Common myeloid progenitor, CD34-positive (primary cell): ENCODE results near the gene TRPM3.

Experiments used
- CTCF ChIA-PET: fragments of 350-600 bp; sonication (Branson Sonifier 250); formaldehyde crosslinking; loops from one replicate; lab custom pipeline; 2021; ENCODE audit warnings: antibody characterized with exemption; lab: Charles Lee
- POLR2A ChIA-PET: fragments of 350-600 bp; sonication (Branson Sonifier 250); formaldehyde crosslinking; loops from one replicate; lab custom pipeline; 2021; ENCODE audit warnings: antibody characterized with exemption; lab: Charles Lee
- DNase-seq, 3 donors: peaks; one replicate each; pipeline versions ENCODE4 v3.0.0 to v3.0.0-alpha.2; 2013
- H3K27ac ChIP-seq, 2 experiments: 1 replicate in 1 of 2; 2 replicates in 1 of 2; pipeline ENCODE4 v1.7.0; 2013; ENCODE audit warnings: inconsistent platforms in 2 of 2, low read length in 2 of 2, mild to moderate bottlenecking in 2 of 2, low read depth in 1 of 2, moderate library complexity in 1 of 2; ENCODE audit not compliant: severe bottlenecking in 2 of 2, insufficient read depth in 1 of 2, poor library complexity in 1 of 2
- H3K27me3 ChIP-seq, 5 experiments: replicated peaks in 2 of 5; 1 replicate in 3 of 5; 2 replicates in 2 of 5; pipeline versions ENCODE4 v1.6.1 to v1.7.0; 2013; ENCODE audit warnings: low read length in 4 of 5, mild to moderate bottlenecking in 2 of 5, moderate library complexity in 2 of 5, inconsistent platforms in 1 of 5; ENCODE audit not compliant: insufficient read depth in 5 of 5, control insufficient read depth in 4 of 5
- H3K36me3 ChIP-seq, 4 experiments: 1 replicate in 2 of 4; 2 replicates in 2 of 4; pipeline versions ENCODE4 v1.6.1 to v1.7.0; 2013; ENCODE audit warnings: low read length in 3 of 4, control low read depth in 1 of 4, mild to moderate bottlenecking in 1 of 4; ENCODE audit not compliant: control insufficient read depth in 4 of 4, insufficient read depth in 4 of 4
- H3K4me1 ChIP-seq, 4 experiments: 1 replicate in 3 of 4; 2 replicates in 1 of 4; pipeline versions ENCODE4 v1.6.1 to v1.7.1; 2013; ENCODE audit warnings: low read length in 3 of 4, mild to moderate bottlenecking in 3 of 4, control low read depth in 1 of 4, inconsistent platforms in 1 of 4, moderate library complexity in 1 of 4; ENCODE audit not compliant: control insufficient read depth in 4 of 4, insufficient read depth in 4 of 4; ENCODE audit errors: control extremely low read depth in 1 of 4
- H3K4me3 ChIP-seq, 7 experiments: 1 replicate in 4 of 7; 2 replicates in 3 of 7; pipeline versions ENCODE4 v1.5.1 to v1.7.0; 2013; ENCODE audit warnings: mild to moderate bottlenecking in 7 of 7, low read length in 6 of 7, moderate library complexity in 6 of 7, inconsistent platforms in 2 of 7, low read depth in 2 of 7, control low read depth in 1 of 7; ENCODE audit not compliant: insufficient read depth in 4 of 7, control insufficient read depth in 1 of 7; ENCODE audit errors: extremely low read depth in 1 of 7
- H3K9me3 ChIP-seq, 5 experiments: 1 replicate in 4 of 5; 2 replicates in 1 of 5; pipeline versions ENCODE4 v1.6.1 to v1.7.1; 2013; ENCODE audit warnings: low read length in 4 of 5, mild to moderate bottlenecking in 2 of 5, inconsistent platforms in 1 of 5, low read depth in 1 of 5, moderate library complexity in 1 of 5; ENCODE audit not compliant: control insufficient read depth in 4 of 5, insufficient read depth in 2 of 5; ENCODE audit errors: control extremely low read depth in 1 of 5
- WGBS: methylation state at CpG from one replicate; pipeline ENCODE4 v1.1.5; 2013; ENCODE audit not compliant: insufficient coverage; 5-methylcytosine and 5-hydroxymethylcytosine counted together

The TRPM3 gene

DNA sequence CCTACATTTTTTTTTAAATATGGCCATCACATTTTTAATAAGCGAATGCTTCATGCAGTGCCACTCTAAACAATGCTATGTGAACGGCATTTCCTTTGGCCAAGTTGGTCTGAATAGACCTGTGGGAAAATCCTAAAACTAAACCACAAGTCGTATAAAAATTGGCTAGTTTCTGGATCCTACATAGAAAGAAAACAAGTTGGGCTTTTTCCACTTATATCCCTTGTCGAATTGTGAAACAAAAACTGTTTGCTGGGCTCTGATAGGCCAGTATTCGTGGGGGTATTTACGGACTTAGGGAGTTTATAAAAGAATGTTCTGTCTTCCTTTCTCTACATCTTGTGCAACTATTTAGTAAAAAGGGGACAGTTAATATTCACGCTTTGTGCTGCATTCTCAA, 553.9 kb downstream of the TRPM3 start:
- no peaks in the 10 kb centered on the region for H3K36me3 ChIP-seq
- WGBS: 97% methylated on average over 4 of the region's 7 CpGs
- no peaks in the 10 kb centered on the region for H3K27me3 ChIP-seq
- DNase-seq: no peak
- peaks cover 10 to 28% (median 21%) of the 10 kb centered on the region in 4 experiments for H3K4me1 ChIP-seq
- no peak overlapping the region for H3K27ac ChIP-seq
- H3K4me3 ChIP-seq: no peak overlapping the region
- ChIA-PET CTCF (no interaction called here), POLR2A (no interaction called here)
- no peaks in the 10 kb centered on the region for H3K9me3 ChIP-seq

DNA sequence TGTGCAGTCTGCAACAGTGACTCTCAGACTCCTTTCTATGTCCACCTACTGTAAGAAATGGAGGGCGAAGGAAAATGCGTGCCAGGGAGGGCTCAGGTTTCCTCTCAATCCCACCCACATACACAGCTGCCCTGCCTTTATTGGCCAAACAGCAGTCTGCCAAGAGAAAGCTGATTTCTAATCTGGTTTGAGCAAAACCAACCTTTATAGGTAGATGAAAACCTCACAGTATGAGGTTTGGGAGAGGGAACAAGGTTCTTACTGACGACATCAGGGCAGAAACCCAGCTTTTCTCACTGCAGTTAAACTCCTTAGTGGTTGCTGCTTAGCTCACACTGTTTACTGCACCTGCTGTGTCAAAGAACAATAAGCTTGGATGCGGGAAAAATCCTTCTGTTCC, 554.7 kb downstream of the TRPM3 start:
- no peaks in the 10 kb centered on the region for H3K36me3 ChIP-seq
- peaks cover 10 to 34% (median 21%) of the 10 kb centered on the region in 4 experiments for H3K4me1 ChIP-seq
- ChIA-PET CTCF (interaction anchor here (1.0 kb wide), 1 partner anchor 156 kb away, joined by 3 read pairs; no protein-coding TSS in a partner anchor), POLR2A (no interaction called here)
- H3K27ac ChIP-seq: no peak overlapping the region
- no peak overlapping the region for H3K4me3 ChIP-seq
- H3K27me3 ChIP-seq: no peaks in the 10 kb centered on the region
- WGBS: 94% methylated on average over 4 of the region's 4 CpGs
- DNase-seq: no peak
- H3K9me3 ChIP-seq: no peaks in the 10 kb centered on the region

DNA sequence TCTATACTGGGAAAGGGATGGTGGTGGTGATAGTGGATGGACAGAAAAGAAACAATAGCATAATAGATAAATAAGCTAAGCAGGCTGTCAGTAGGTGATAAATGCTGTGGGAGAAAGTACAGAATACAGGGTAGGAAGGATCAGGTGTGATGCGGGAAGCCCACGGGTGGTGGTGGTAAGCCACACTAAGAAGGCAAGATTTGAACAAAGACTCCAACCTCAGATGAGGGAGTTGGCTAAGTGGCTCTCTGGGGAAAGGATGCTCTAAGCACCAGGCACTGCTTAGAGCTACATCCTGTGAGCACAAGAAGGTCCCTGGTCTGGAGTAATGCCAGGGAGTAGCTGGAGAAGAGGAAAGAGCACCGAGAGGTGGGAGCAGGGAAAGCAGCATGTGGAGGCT, 555.4 kb downstream of the TRPM3 start:
- no peak for DNase-seq
- Histone ChIP-seq H3K27ac (no peak overlapping the region), H3K4me3 (no peak overlapping the region), H3K36me3 (no peaks in the 10 kb centered on the region), H3K9me3 (no peaks in the 10 kb centered on the region), H3K27me3 (no peaks in the 10 kb centered on the region), H3K4me1 (peaks cover 10 to 38% (median 21%) of the 10 kb centered on the region in 4 experiments)
- WGBS: 92% methylated on average over 2 of the region's 3 CpGs
- POLR2A ChIA-PET: no interaction called here
- CTCF ChIA-PET: interaction anchor here (0.5 to 1.0 kb wide), 2 partner anchors 155 to 176 kb away, joined by 3 read pairs; no protein-coding TSS in a partner anchor

DNA sequence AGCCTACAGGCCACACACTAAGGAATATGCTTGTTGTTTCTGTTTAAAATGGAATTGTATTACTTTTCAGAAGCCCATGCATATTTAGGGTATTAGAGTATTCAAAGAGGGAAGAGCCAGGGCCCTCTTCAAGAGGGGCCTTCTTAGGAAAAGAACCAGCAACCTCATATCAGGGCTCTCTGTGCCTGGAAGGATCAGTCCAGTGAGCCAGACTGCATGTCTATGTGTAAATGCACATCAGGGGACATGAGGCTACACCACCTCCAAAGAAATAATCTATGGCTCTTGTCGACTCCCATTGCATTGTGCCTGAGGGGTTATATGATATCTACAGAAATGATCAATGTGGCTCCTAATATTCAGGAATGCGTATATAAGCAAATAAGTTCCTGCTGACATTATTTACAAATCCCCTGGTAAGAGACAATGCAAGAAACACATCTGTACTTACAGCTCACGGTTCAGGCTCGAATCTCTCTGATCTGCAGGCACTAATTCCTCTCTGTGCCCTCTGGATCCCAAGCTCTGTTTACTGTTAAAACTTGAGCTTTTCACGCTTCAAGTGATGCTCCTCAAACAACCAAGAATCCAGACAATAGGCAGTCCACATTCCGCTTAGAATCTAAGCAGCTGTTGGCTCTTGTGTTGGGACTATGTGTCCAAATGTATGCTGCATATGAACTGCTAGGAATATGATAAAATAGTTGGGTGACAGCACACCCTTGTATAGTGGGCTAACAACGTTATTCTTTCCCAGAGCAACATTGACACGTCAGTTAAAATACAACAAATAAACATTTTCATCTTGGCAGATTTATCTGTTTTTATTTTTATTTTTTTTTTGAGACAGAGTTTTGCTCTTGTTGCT, 556.7 kb downstream of the TRPM3 start:
- POLR2A ChIA-PET: no interaction called here
- WGBS: 98% methylated on average over 6 of the region's 8 CpGs

DNA sequence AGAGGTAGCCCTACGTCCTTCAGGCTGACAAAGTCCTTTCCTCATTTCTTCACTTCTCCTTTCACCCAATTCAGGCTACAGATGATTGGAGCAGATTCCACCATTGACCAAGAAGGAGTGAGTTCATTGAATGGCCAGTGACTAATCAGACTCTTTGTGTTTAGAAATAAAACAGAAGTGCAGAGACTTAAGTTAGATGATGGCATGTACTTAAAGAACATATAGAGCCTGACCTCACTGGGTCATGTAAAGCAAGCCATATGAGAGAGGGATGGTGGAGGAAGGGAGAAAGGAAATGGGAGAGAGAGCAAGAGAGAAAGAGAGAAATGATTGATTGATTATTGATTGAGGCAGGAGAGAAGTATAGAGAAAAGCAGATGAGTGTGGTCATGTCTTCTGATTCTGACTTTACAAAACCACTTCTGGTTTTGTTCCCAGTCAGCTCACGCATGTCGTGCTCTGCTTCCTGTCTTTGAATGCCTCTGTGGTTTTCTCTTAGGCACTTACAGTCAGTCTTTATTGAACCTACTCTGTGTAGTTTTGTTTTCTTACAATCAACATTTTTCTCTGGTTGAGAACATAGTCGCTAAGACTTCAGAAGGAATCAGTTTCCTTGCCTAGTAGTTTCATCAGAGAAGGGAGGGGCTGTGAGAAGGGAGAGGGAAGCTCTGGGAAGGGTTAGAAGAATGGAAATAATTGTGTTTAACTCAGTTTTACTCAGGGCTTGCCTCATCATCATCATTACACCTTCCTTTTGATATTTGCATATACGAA, 557.8 kb downstream of the TRPM3 start:
- peak; percentile 71 to 92 (median 88) for DNase-seq
- POLR2A ChIA-PET: no interaction called here
- peaks cover 10 to 38% (median 21%) of the 10 kb centered on the region in 4 experiments for H3K4me1 ChIP-seq
- H3K4me3 ChIP-seq: peak overlapping the region in 5 of 7 experiments; percentile 3 to 53 (median 14)
- H3K36me3 ChIP-seq: no peaks in the 10 kb centered on the region
- H3K9me3 ChIP-seq: no peaks in the 10 kb centered on the region
- peak overlapping the region; percentile 65 to 78 for H3K27ac ChIP-seq
- CTCF ChIA-PET: interaction anchor here (1.4 to 1.9 kb wide), 5 partner anchors 11 to 227 kb away, joined by 3 to 7 read pairs (median 4); no protein-coding TSS in a partner anchor
- WGBS: 0% methylated on average over 2 of the region's 5 CpGs
- H3K27me3 ChIP-seq: no peaks in the 10 kb centered on the region

More for the DNA sequence above, 556.7 kb downstream of the TRPM3 start:
- peaks cover 10 to 38% (median 21%) of the 10 kb centered on the region in 4 experiments for H3K4me1 ChIP-seq
- H3K27ac ChIP-seq: peak overlapping the region; percentile 65 to 78
- CTCF ChIA-PET: interaction anchor here (1.4 to 1.5 kb wide), 3 partner anchors 38 to 161 kb away, joined by 3 to 5 read pairs (median 4); no protein-coding TSS in a partner anchor
- no peak overlapping the region for H3K4me3 ChIP-seq
- no peak for DNase-seq
- no peaks in the 10 kb centered on the region for H3K36me3 ChIP-seq
- no peaks in the 10 kb centered on the region for H3K9me3 ChIP-seq
- H3K27me3 ChIP-seq: no peaks in the 10 kb centered on the region

DNA sequence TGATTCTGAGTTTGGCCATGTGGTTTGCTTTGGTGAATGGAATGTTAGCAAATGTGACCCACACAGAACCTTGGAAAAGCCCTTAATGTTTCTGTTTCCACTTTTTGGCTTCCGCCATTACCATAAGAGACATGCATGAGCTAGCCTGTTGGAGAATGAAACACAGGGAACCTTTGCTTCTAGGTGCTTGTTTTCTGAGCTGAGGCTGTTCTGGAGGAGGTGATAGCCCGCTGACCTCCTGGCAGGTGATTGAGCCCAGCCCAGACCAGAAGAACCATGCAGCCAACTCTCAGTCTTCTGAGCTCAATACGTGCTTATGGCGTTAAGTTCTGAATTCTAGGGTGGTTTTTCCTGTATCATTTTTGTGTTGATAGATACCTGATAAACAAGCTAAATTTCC, 558.4 kb downstream of the TRPM3 start:
- peak overlapping the region in 2 of 7 experiments; percentile 6 to 14 for H3K4me3 ChIP-seq
- CTCF ChIA-PET: interaction anchor here (1.4 to 1.9 kb wide), 4 partner anchors 11 to 227 kb away, joined by 3 to 7 read pairs (median 4); no protein-coding TSS in a partner anchor

More for the DNA sequence above, 558.4 kb downstream of the TRPM3 start:
- no peaks in the 10 kb centered on the region for H3K9me3 ChIP-seq
- no peaks in the 10 kb centered on the region for H3K27me3 ChIP-seq
- WGBS: 100% methylated on average over 1 of the region's 4 CpGs
- no peak for DNase-seq
- POLR2A ChIA-PET: no interaction called here
- H3K4me1 ChIP-seq: peaks cover 10 to 38% (median 21%) of the 10 kb centered on the region in 4 experiments
- no peaks in the 10 kb centered on the region for H3K36me3 ChIP-seq
- H3K27ac ChIP-seq: peak overlapping the region; percentile 65 to 78
